HK-2 (cell line): ENCODE results near the gene PIGV.
A peak's percentile ranks its signal among the peaks of the same experiment; 100 is the strongest.
"Not testable (repeated sequence)": the region's sequence is repeated elsewhere in the genome, so short reads cannot be mapped to it uniquely, and the experiment has no call there.

Source experiments
- DNase-seq: peaks from one replicate; pipeline ENCODE4 v3.0.0-alpha.2; 2018; ENCODE audit not compliant: unreplicated experiment

PIGV gene

GRCh38 chr1:26792924-26793323 is 5.2 kb downstream of the PIGV start:
- no peak for DNase-seq

- no peak for DNase-seq
Observed at GRCh38 chr1:26794391-26794790, 6.6 kb downstream of the PIGV start.

DNA sequence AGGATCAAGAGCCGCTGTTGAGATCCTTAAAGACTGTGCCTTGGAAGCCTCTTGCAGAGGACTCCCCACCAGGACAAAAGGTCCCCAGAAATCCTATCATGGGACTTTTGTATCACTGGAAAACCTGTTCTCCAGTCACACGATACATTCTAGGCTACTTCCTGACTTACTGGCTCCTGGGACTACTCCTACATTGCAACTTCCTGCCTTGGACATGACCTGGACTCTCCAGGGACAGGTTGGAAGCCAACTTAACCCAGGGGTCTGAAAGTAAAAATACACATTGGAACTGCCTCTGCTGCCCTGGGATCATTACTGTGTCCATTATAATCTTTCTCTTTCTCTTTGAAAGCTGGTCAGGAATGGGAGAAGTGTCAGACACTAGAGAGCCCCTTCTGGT is 9.9 kb downstream of the PIGV start:
- DNase-seq = no peak

DNA sequence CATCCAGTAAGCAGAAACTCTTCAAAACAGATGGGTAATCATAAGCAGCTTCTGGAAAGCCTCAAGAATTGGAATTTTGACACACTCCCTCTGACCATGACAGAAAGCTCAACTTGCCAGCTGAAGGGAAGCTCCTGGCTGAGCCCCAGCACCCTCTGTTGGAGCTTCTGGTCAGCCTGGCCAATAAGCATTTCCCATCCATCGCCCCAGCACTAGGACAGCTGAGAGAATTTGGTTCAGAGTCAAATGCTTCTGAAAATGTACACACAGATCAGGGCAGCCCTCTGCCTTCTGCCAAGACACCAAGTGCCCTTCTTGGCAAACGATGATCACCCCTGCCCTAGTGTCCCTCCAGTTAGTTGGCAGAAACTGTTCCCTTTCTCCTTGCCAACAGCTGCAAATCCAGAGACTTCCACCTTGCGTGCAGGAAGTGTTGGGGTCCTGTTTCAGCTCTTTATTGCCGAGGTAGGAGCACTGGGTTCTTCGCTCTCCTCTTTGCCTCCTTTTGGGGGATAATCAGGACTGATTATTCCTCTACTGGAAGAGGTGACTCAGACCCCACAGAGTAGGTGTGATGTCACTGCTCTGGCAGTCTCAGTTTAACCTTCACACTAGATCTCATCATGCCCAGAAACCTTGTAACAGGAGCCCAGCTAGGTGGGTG is 11.9 kb downstream of the PIGV start:
- no peak for DNase-seq

GRCh38 chr1:26803932-26804331 is 16.2 kb downstream of the PIGV start:
- not testable (repeated sequence) for DNase-seq

GRCh38 chr1:26810105-26810504 is 22.4 kb downstream of the PIGV start:
- peak; percentile 47 for DNase-seq

DNA sequence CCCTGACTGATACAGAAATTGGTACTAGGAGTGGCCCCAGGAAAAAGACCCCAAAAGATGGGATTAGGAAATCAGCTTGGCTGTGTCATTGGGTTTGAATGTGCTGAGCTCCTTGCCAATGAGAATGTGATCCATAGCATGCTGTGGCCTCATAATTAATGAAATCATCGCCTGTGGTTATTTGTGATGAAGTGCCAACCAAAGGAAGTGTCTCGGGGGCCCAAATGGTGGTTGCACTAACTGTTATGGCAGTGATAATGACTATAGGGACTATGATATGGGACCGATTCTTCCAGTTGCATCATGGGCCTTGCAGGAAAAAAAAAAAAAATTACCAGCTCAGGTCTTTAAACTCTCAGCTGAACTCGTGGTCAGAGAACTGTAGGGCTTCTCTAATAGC is 23.3 kb downstream of the PIGV start:
- DNase-seq = no peak

- no peak for DNase-seq
Observed at GRCh38 chr1:26811708-26812107, 24.0 kb downstream of the PIGV start.

DNA sequence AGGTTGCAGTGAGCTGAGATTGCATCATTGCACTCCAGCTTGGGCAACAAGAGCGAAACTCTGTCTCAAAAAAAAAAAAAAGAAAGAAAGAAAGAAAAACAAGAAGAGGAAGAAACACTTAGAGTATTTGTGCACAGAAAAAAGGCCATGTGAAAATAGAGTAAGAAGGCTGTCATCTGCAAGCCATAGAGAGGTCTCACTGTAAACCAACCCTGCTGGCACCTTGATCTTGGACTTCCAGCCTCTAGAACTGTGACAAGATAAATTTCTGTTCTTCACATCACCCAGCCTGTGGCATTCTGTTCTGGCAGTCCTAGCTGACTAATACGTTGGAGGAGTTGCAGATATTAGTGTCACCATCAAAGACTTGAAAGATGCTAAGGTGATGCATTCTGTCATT is 26.6 kb downstream of the PIGV start:
- DNase-seq = no peak

DNA sequence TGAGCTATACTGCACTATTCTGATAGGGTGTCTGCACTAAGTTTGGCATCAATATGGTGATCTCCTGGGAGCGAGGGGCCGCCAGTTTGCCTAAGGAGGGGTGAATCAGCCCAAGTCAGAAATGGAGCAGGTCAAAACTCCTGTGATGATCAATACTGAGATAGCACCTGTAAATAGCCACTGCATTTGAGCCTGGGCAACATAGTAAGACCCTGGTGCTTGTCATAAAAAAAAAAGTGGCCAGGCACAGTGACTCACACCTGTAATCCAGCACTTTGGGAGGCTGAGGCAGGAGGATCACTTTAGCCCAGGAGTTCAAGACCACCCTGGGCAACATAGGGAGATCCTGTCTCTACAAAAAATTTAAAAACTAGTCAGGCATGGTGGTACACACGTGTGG is 27.1 kb downstream of the PIGV start:
- no peak for DNase-seq

DNA sequence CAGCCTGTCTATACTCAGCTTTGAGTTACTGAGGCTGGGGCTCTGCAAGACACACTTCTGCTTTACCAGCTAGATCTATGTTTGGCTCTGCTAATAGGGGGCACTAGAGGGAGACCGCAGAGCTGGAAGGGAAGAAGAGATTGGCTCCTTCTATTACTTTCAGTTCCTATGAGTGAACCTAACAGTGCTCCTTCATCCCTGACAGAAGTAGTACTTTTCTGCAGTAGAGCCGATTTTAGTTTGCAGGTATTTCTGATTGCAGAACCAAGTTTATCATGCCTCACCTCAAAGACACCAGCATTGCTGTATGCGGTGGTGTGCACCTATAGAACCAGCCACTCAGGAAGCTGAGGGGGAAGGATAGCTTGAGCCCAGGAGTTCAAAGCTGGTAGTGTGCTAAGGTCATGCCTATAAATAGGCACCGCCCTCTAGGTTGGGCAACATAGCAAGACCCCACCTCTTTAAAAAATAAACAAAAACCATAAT is 33.1 kb downstream of the PIGV start:
- no peak for DNase-seq

- no peak for DNase-seq
Observed at GRCh38 chr1:26822737-26823395, 35.1 kb downstream of the PIGV start.

DNA sequence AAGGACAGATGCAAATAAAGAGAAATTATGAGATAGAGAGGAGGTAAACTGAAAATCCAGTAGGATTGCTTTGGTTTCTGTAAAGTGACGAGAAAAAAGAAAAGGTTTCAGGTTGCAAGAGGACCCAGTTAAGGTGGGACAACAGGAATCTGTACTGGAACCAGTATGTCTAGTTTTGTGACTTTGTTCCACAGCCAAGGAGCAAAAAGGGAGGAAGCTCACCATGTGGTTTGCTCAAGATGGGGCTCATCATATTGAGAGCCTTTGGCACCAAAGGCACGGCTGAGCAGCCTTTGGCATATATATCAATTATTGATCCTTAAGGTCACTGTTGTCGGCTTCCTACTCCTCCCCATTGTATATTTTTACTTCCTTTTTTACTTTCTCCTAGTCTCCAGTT is 37.0 kb downstream of the PIGV start:
- DNase-seq = no peak

GRCh38 chr1:26826261-26827105 is 38.7 kb downstream of the PIGV start, which contains the start of gene ZDHHC18:
Gene ZDHHC18 (plus strand): TSS chr1:26826688. CDS start chr1:26826805, 117 bp downstream.
- peak; percentile 56 for DNase-seq

- no peak for DNase-seq
Observed at GRCh38 chr1:26827106-26827604, 39.4 kb downstream of the PIGV start.

DNA sequence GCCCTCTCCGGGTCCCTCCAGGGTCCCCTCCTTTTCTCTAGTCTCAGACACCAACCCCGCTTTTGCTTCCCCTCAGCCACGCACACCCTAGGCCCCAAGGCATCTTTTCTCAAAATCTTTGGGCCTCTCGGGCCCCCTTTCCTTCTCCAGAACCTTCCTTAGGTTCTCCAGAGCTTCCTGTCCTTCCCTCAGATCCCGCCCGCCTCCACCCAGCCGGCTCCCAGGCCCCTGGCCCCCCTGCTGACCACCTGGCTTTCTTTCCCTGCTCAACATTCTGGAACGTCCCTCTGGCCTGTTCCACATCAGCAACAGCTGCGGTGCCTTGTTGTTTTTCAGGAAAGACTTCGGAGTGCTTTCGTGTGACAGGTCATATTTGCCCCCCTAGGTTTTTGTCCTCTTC is 39.9 kb downstream of the PIGV start:
- DNase-seq = no peak

- no peak for DNase-seq
Observed at GRCh38 chr1:26828411-26828991, 40.8 kb downstream of the PIGV start.

DNA sequence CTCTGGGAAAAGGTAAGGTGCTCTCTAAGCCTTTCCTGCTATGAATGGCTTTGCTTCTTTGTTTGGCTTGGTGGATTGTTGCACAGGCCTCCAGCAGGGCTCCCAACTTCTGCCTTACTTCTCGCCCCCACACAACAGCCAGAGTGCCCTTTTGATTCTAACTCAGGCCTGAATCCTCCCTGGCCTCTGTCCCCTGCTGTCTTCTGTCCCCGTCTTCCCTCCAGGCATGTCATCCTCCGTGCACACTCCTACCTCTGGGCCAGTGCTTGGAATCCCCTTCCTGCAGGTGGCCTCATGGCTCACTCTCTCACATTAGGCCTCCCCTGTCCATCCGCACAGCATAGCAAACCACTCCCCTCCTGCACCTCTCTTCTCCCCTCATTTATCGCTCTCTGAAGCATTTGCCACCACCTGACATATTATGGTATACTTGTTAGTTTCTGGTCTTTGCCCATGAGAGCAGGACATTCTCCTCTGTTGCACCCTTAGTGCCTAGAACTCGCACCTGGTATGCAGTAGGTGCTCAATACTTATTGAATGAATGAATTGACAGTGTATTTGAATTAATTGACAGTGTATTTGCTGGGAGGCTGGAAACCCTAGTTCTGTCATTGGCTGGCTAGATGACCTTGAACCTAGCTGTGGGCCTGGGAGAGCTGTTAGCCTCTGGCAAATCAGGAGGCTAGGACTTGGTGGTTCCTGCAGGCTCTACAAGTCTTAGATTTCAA is 41.6 kb downstream of the PIGV start:
- DNase-seq = no peak

- DNase-seq = no peak
Observed at GRCh38 chr1:26831059-26831458, 43.3 kb downstream of the PIGV start.

- no peak for DNase-seq
Observed at GRCh38 chr1:26831546-26832248, 43.9 kb downstream of the PIGV start.
